Fibroblast of villous mesenchyme (primary cell): ENCODE measurements around the gene DYNLL2. TPM values are rescaled to one million over a fixed set of nuclear protein-coding genes. Genes with fewer than 3 reads are reported as not detected.
"Not testable (repeated sequence)": the region's sequence is repeated elsewhere in the genome, so short reads cannot be mapped to it uniquely, and the experiment has no call there.

ENCODE experiments used
- DNase-seq: peaks from one replicate; pipeline ENCODE4 v3.0.0-alpha.2; 2010; ENCODE audit warnings: low read depth
- H3K4me3 ChIP-seq: 2 replicates; pipeline ENCODE4 v1.5.1; 2011; ENCODE audit warnings: low read depth, mild to moderate bottlenecking, low read length
- total RNA-seq: library from RNA; depleted of rRNA; stranded (reverse); fragments of >200 nt; gene quantifications from 2 replicates; pipeline ENCODE4 v1.2.3, GENCODE V29; 2012
- TF ChIP-seq, protein P1 (sequence below): IDR thresholded peaks from 2 replicates; pipeline ENCODE4 v1.5.1; 2012; ENCODE audit warnings: low read depth, mild to moderate bottlenecking, low read length; ENCODE audit not compliant: insufficient read depth

DYNLL2 gene
- total RNA-seq, 1 donor: 12.5 TPM

GRCh38 chr17:58092797-58093385 is 9.7 kb downstream of the DYNLL2 start:
- no peak overlapping the region for H3K4me3 ChIP-seq
- no peak for DNase-seq
- TF ChIP-seq, protein P1, sequence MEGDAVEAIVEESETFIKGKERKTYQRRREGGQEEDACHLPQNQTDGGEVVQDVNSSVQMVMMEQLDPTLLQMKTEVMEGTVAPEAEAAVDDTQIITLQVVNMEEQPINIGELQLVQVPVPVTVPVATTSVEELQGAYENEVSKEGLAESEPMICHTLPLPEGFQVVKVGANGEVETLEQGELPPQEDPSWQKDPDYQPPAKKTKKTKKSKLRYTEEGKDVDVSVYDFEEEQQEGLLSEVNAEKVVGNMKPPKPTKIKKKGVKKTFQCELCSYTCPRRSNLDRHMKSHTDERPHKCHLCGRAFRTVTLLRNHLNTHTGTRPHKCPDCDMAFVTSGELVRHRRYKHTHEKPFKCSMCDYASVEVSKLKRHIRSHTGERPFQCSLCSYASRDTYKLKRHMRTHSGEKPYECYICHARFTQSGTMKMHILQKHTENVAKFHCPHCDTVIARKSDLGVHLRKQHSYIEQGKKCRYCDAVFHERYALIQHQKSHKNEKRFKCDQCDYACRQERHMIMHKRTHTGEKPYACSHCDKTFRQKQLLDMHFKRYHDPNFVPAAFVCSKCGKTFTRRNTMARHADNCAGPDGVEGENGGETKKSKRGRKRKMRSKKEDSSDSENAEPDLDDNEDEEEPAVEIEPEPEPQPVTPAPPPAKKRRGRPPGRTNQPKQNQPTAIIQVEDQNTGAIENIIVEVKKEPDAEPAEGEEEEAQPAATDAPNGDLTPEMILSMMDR: no peak

DNA sequence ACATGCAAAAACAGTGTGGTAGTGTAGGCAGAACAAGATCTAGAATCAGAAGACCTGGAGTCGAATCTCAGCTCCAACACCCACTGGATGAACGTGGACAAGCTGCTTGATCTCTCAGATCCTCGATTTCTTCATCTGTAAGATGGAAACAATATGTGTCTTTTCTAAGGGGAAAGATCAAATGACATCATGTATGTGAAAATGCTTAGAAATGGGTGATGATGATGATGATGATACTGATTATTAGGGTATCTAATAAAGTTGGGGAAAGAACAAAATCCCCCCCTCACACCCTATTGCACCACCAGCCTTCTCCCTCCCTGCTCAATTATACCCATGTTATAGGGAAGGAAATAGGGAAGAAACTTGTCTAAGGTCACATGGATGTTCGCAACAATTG is 10.9 kb downstream of the DYNLL2 start:
- TF ChIP-seq, protein P1: no peak
- no peak for DNase-seq
- no peak overlapping the region for H3K4me3 ChIP-seq

GRCh38 chr17:58096892-58097291 is 13.7 kb downstream of the DYNLL2 start:
- no peak overlapping the region for H3K4me3 ChIP-seq
- TF ChIP-seq, protein P1: peak; percentile 5
- no peak for DNase-seq

DNA sequence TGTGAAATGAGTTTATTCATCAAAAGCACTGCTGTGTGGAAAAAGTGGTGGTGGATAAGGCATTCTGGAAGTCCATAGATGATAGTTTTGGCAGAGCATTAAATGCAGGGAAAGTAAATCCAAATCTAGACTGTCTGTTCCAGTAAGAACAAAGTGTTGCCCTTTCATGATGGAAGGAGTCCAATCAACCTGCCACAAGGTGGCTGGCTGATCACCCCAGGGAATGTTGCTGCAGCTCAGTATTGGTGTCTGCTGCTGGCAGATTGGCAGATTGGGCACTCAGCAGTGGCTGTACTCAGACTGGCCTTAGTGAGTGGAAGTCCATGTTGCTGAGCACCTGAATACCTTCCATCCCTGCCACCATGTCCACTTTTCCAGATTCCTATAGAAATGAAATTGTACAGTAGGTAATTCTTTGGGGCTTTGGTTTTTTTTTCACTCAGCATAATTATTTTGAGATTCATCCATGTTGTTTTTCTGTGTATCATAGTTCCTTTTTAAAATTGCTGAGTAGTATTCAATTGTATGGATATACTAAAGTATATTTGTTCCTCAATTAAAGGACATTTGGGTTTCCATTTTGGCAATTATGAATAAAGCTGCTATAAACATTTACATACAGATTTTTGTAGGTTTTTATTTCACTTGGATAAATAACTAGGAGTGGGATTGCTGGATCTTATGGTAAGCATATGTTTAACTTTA is 14.3 kb downstream of the DYNLL2 start:
- no peak for DNase-seq
- TF ChIP-seq, protein P1: no peak
- no peak overlapping the region for H3K4me3 ChIP-seq

GRCh38 chr17:58100506-58100905 is 17.3 kb downstream of the DYNLL2 start:
- H3K4me3 ChIP-seq: no peak overlapping the region
- no peak for DNase-seq
- TF ChIP-seq, protein P1: no peak

GRCh38 chr17:58101898-58102297 is 18.7 kb downstream of the DYNLL2 start:
- not testable (repeated sequence) for DNase-seq, H3K4me3 ChIP-seq

GRCh38 chr17:58105093-58105492 is 21.9 kb downstream of the DYNLL2 start:
- TF ChIP-seq, protein P1: no peak

More at GRCh38 chr17:58105093-58105492, 21.9 kb downstream of the DYNLL2 start:
- no peak overlapping the region for H3K4me3 ChIP-seq
- DNase-seq: no peak
